GM19238 (cell line): ENCODE results near the gene YAP1.

Source experiments
- DNase-seq: peaks from one replicate; pipeline ENCODE4 v3.0.0; 2011; ENCODE audit warnings: low spot score; ENCODE audit not compliant: insufficient read length

Gene YAP1

DNA sequence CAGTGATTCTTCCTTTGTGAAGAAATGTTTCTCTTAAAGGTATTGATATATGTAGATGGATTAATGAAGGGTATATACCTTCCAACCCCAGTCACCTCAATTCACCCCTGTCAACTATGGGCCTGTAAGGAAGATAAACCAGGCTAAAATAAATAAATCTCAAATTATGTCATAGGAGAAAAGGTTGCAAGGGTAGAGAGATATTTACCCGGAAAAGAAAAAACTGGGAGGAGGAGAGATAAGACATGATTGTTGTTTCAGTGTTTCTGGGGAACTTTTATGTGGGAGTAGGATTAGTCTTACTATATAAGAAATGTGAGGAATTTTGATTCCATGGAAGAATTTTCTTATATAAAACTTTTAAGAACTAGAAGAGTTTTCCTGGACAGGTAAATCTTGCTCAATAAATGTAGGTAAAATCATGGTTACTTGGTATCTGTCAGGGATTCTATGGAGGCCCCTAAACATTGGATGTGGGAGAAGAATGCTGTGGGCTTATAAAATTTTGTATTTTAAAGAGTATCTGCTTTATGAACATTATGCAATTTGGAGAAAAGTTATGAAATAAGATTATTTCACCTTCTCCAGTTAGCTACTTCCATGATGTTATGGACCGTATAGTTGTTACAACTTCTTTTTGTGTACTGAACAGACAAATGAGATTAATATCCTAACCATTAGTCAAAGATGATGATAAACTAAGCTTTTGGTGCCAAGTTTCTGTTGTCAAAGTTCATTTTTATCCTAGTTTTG lies 6.4 kb downstream of the YAP1 start:
- DNase-seq, result no peak

DNA sequence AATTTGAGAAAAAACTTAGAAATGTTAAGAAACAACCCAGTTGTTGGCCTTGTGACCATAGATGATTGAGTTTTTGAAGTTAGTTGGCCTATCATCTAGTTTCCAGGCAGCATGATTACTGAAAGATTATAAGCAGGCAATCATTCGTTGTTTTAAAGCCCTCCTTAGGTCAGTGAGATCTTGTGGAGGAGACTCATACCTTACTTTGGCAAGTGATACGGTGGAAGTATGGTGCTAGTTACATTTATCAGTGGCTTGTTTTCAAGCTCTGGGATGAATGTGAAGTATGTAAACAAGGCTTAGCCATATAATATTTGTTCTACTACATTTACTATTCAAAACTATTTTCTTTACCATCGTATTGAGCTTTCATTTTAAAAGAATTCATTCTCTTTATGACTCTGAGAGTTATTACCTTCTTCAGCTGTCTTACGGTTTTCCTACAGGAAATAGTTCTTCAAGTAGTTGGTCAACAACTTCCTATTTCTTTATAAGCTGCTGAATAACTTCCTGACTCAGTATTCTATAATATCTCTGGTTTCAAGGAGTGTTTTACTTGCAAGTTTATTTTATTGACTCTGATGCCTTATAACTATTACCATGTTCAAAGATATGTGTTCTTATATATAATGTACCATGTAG lies 7.3 kb downstream of the YAP1 start:
- no peak for DNase-seq

DNA sequence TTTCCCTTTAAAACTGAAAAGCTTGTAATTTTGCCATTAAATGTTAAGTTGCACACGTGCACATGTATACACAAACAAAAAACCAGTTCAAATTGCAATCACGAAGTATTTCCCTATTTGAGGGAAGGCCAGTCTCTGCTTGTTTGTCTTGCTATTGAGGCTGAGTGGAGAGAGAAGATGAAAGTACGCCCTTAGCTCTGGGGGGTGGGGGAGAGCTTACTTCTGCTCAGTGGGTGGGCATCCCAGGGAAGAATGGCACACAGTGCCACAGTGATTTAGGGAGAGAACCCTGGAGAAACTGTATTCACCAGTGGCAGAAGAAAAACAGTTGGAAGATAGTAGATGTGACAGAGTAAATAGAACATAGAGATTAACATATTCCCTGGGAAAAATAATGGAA lies 8.7 kb downstream of the YAP1 start:
- no peak for DNase-seq

GRCh38 chr11:102119997-102120396 lies 9.8 kb downstream of the YAP1 start:
- DNase-seq, result no peak

- no peak for DNase-seq
Measured at GRCh38 chr11:102120437-102120973, 10.3 kb downstream of the YAP1 start.

DNA sequence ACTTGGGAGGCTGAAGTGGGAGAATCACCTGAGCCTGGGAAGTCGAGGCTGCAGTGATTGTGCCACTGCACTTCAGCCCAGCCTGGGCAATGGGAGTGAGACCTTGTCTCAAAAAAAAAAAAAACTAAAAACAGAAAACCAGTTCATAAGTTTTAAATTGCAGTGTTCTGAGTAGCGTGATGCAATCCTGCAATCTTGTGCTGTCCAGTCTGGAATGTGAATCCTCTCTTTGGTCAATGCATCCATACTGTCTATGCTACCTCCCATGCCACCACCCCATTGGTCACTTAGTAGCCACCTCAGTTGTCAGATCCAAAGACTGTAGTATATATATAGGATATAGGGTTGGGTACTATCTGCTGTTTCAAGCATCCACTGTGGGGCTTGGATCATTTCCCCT lies 11.1 kb downstream of the YAP1 start:
- DNase-seq, result no peak

- DNase-seq, result no peak
Measured at GRCh38 chr11:102134597-102134996, 24.4 kb downstream of the YAP1 start.

DNA sequence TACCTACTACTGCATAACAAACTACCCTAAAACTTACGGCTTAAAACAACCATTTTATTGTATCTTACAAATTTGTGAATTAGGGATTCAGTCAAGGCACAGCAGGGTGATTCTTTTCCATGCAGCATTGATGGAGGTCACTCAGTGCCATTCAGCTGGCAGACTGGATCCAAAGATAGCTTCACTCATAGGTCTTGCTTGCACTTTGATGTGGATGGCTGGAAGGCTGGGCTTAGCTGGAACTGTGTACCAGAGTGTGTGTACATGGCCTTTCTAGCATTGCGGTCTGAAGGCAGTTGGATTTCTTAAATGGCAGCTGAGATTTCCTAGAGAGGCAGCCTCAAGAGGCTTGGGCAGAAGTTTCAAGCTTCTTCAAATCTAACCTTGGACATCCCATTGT lies 25.0 kb downstream of the YAP1 start:
- DNase-seq, result no peak

- no peak for DNase-seq
Measured at GRCh38 chr11:102138223-102138622, 28.0 kb downstream of the YAP1 start.

DNA sequence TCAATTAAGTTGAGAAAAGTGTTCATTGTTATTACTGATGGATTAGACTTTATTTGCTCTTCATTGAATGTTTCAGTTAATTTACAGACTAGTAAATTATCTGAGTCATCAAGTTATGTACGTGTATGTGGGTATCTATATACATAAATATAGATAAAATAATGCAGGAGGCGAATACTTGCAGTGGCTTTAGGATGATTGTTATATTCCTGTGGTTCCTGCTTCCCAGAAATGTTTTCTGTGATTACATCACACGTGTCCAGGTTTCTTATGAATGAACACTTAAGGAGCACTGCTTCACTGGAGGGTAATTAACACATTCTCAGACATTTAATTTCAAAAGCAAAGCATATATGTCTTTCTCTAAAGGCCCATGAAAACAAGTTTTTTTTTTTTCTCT lies 28.4 kb downstream of the YAP1 start:
- no peak for DNase-seq

DNA sequence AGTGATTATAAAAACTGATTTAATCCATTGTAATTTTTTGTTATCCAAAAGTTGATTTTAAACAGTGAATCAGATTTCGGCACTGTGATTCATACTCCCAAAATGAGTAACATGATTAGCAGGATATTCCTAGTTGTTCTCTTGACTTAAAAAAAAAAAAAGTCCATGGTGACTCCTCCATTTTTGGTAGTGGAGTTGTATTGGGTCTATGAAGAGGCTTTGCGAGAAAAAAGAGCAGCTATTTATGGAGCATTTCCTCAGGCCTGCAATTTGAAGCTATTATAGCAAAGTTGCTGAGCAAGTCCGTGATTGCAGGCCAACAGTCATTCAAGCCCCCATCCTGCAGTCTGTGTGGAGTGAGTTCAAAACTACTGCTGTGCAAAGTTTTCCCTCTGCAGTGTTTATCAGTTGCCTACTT lies 28.8 kb downstream of the YAP1 start:
- DNase-seq, result no peak

DNA sequence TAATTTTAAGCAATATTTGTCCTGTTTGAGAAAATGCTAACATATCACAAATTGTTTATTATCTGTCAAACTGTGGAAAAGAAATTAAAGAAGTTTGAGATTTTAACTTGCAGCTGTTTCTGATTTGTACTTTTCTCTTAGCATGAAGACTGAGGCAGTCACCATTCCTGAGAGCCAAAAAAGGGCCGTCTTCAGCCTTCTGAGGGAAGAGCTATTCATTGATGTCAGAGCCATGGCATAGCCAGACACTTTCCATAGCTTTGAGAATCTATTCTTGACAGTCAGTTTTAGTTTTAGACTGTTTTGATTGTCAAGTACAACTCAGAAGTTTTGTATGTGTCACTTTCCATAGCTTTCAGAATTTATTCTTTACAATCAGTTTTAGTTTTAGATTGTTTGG lies 32.1 kb downstream of the YAP1 start:
- DNase-seq, result no peak

DNA sequence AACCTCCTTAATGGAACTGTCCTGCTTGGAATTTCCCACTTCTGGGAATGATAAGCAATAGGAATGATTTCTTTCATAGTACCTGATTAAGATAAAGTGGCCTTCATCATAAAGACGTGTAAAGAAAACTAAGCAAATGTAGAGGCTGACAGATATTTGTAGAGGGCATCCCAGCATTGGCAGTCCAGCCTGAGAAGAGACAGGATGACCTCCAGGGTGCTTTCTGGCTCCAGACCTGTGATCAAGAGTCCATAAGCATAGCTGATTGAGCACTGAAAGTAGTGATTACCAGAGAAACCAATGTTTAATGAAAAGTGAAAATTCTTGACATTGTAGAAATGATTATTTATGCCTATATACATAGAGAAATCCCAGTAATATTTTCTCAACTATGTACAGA lies 33.6 kb downstream of the YAP1 start:
- no peak for DNase-seq

- no peak for DNase-seq
Measured at GRCh38 chr11:102144357-102145355, 34.4 kb downstream of the YAP1 start.

DNA sequence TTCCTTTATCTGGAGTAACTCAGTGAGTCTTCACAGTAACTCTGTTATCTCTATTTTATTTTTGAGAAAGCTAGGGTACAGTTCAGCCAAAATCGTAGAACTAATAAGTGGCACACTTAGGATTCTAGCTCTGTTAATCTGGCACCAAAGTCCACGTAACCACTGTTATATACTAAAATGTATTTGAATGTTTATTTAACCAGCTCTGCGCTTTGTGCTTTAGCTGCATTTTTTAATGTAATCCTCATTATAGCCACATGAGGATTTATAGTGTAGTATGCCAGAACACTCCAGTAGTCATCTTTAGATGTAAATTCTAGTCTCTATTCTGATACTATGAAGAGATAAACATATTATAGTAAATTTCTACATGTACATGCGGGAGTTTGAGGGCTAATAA lies 36.8 kb downstream of the YAP1 start:
- no peak for DNase-seq

DNA sequence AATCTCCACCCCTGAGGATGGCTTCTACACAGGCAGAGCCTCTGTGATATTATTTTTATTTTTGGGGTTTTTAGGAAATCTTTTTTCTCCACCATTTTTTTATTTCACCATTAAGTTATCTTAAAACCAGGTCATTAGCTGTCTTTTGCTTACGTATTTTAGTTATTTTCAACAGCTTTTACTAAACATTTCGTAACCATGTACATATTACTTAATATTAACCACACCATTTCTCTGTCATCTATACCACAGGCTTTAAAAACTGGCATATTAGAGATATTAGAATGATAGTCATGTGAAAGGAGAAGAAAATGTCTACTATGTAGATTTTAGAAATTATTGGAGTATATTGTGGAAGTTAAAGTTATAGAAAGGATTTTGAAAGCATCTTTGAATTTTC lies 37.4 kb downstream of the YAP1 start:
- no peak for DNase-seq

- no peak for DNase-seq
Measured at GRCh38 chr11:102148059-102148458, 37.8 kb downstream of the YAP1 start.

- DNase-seq, result no peak
Measured at GRCh38 chr11:102151784-102152525, 41.7 kb downstream of the YAP1 start.

- no peak for DNase-seq
Measured at GRCh38 chr11:102153082-102153481, 42.8 kb downstream of the YAP1 start.

DNA sequence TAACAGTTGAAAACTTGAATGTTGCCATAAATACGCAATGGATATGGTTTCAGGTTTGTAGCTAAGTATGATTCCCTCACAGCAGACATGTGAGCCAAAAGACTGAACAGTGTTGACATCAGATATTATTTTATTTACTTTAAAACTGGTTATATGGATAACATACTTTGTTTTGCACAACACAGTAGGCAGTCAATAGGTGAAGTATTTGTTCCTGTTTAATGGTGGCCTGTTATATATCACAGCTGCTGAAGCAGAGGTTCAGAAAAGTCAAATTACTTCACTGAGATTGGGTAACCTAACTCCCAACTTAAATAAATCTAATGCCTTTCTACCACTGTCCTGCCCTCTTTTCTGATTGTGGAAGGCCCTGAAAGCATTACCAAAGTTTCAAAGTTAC lies 44.6 kb downstream of the YAP1 start:
- no peak for DNase-seq

- no peak for DNase-seq
Measured at GRCh38 chr11:102155676-102156075, 45.4 kb downstream of the YAP1 start.
